Measurements from ENCODE around the gene ACTRT2.

ACTRT2 gene

DNA sequence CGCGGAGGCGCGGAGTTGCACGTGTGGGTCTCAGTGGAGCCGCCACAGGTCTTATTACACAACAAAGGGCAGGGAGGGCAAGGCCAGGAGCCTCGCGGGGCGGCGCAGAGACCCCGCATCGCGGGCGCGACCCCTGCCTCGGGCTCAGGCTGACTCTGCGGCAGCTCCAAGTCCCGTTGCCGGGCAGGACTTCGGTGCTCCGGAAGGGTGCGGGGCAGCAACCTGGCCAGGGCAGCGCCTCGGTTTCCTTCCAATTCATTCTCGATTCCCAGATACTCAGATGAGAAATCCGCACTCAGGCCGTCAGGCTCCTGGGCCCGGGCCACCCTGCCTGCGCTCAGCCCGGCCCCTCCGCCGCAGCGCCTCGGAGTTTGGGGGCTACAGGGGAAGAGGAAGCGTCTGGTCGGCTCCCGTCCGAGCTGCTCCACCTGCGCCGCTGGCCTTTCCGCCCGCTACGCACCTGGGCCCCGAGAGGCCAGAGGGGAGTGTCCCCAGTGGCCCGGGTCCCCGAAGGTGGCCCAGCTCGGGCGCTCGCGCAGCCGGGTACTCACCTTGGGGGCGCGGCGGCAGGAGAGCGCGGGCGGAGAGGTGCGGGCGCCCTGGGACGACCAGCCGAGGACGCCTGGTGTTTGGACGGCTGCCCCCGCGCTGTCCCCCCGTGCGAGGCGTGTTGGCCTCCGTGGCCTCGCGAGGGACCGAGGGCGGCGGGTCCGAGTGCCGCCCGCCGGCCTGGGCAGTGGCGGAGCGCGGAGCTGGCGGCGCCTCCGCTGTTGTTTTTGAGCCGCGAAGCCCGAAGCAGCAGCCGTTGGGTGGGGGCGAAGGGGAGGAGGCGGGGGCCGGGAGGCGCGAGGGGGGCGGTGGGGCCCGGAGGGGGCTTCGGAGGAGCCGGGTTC, 46.6 kb downstream of the ACTRT2 start:
- DNase-seq (ENCODE audit: low read depth, low spot score) = no peak

DNA sequence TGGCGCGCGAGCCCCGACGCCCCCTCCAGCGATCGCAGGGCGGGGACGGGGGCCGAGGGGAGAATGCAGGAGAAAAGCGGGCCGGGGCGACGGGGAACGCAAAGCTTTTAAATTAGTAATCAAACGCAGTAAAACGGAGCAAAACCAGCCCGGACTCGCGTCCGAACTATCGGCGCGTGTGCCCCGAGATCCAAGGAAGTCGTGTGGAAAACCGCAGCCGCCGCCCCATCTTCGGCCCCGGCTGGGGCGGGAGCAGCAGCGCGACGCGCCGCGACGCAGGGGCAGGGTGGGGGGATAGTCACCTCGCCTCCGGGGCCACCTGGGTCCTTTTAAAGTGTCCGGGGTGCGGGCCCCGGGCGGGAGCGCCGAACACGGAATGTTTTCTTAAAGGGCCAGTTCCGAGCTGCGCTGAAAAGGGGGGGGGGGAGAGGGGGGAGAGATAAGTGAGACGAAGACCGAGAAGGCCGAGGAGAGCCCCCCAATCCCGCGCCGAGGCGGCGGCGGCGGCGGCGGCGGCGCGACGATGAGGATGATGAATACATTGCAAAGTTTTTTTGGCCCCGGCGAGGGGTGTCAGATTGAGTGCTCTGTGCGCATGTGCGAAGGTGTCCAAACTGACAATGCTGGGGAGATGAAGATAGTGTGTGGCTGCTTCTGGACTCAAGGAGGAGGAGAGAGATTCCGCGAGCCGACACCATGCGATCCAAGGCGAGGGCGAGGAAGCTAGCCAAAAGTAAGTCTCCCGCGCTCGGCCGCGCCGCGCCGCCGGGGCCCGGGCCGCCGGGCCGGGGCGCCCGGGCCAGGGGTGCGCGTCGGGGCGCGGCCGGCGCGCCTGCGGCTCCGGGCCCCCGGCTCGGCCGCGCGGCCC, 47.5 kb downstream of the ACTRT2 start, which contains the start of gene PRDM16:
Gene PRDM16 (plus strand): TSS at position 640 of the 868 bp plus-strand sequence. CDS start 57 bp downstream, at position 697.
- no peak for DNase-seq (ENCODE audit: low read depth, low spot score)

DNA sequence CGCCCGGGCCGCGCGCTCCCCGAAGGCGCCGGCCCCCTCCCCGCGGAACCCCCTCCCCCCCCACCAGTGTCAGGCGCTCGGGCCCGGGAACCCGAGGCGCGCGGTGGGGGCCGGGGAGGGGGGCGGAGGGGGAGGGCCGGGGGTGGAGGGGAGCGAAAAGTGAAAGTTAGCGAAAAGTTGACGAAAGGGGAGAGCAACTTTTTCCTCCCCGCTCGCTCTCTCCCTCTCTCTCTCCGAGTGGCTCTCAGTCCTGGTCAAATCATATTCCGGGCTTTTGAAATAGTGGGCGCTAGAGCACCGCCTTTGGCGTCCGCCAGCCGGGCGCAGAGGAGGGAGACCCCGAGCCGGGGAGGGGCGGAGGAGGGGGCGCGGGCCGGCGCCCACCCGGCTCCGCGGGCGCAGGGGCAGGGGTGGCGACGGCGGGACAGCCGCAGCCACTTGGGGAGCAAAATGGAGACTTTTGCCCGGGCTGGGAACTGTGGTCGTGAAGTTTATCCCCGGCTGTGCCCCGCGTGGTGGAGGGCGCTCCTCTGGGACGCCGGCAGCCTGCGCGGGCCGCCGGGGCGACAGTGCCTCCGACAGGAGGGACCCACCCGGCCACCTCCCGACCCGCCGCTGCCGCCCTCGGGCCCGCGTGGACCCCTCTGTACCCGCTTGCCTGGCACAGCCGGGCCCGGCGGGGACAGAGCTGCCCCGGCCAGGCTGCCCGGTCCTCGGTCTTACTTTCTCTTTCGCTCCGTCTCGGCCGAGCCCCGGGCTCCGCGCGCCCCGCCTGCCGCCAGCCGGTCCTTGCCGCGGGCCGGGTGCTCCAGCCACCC, 48.4 kb downstream of the ACTRT2 start:
- no peak for DNase-seq (ENCODE audit: low read depth, low spot score)

DNA sequence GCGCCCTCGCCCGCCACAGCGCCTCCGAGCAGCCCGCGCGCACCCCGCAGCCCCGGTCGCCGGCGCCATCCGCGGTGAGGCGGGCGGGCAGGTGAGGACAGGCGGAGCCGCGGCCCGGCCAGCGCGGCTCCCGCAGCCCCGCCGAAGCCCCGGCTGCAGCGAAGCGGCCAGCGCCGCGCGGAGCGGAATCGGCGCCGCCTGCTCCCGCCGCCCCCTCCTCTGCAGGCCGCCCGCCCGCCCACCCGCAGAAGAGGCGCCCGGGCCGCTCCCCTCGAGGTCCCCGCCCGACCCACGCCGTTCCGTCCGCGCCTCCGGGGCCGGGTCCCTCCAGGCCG, 49.0 kb downstream of the ACTRT2 start:
- no peak for DNase-seq (ENCODE audit: low read depth, low spot score)

DNA sequence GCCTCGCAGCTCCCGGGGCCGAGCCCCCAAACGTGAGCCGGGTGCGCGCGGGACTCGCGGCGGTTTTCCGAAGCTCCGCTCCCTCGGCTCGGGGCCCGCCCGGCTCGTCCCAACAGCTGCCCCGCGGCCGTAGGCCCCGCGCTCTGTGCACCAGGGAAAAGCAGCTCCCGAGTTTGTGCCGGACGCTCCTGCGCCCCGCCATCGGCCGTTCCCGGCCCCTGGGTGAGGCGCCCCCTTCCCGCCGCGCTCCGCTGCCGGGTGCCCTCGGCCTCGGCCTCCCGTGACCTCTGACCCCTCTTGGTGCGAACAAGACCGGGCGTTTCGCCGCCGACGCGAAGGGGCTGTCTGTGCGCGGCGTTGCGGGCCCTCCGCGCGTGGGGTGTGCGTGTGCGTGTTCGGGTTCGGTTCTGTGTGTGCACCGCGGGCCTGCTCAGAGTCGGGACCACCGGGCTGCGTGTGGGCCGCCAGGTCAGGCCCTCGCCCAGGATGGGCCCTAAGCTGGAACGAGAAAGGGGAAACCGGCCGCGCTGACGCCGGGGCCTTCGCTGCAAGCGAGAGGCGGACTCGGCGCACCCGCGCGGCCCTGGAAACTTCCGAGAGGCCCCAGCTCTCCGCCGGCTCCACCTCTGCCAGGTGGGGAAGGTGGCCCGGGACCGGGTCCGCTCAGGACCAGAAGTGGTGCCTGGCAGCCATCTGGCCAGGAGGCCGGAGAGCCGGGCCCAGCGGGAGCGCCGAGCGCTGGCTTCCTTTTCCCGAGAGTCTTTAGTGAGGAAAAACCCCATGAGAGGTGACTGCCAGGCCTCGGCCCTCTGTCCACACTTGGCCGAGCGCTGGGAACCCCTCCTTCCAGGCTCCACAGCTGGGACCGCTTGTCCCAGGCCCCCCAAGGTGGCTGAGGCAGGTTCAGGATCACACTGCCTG, 49.6 kb downstream of the ACTRT2 start:
- no peak for DNase-seq (ENCODE audit: low read depth, low spot score)

DNA sequence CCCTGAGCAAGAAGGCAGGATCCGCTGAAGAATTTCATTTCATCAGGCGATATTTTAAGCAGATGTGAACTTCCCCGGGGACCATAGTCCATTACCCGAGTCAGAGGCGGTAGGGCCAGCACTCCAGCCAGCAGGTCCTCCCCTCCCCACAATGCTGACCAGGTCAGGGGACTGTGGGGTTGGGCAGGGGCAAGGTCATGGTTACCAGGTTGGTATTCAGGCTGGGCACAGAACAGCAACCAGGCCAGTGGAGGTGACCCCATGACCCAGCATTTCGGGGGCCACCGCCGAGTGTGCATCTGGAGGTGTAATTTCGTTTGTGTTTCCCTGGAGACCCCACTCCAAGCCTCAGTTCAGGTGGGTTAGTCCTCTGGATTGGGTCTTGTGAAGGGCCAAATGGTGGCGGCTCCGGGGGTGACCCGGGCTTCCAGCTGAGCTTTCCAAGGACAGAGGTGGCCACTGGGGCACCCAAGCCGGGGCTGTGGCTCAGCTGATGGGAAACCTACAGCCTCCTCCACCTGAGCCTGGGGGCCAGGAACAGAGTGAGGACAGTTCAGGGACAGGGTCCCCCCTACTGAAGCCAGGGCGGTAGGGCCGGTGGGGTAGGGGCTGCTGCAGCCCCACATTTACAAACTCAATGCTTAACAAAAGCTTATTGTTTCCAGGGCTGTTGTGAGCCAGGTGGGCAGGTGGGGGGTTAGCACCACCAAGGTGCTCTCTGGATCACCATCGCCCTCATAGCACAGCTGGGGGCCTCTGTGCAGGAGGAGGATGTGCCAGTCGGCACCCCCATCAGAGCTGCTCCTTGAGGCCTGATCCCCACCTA, 50.5 kb downstream of the ACTRT2 start:
- DNase-seq (ENCODE audit: low read depth, low spot score) = no peak
